ENCODE data around the gene EFNA4. TPM values are rescaled to one million over a fixed set of nuclear protein-coding genes. Genes with fewer than 3 reads are reported as not detected.
A peak's percentile ranks its signal among the peaks of the same experiment; 100 is the strongest.

EFNA4 gene
- total RNA-seq, 2 donors from 2014 or later = 1.9 to 2.8 TPM

DNA sequence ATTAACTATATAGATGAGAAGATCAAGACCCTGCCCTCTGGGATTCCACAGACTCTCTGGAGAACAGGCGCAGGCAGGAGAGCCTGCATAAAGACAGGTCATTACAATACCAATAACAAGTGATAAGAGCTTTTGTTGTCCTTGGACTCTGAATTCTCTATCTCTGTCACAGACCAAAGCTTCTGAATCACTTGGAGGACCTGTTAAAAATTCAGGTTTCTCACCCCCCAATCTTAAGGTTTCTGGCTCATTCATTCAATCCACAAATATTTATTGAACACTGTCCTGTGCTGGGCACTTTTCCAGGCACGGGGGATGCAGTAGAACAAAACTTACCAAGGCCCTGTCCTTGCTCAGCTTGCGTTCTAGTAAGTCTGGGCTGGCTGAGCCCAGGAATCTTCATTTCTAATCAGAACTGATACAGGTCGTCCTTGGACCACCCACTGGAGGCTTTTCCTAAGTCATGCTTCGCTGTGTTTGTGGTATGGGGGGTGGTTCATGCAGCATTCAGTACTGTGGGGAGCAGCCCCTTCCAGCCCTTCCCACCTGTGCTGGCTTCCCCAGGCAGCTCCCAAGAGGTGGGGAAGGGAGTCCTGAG, 1.4 kb downstream of the EFNA4 start:
- no peak overlapping the region for H3K4me3 ChIP-seq
- TF ChIP-seq, protein P1, sequence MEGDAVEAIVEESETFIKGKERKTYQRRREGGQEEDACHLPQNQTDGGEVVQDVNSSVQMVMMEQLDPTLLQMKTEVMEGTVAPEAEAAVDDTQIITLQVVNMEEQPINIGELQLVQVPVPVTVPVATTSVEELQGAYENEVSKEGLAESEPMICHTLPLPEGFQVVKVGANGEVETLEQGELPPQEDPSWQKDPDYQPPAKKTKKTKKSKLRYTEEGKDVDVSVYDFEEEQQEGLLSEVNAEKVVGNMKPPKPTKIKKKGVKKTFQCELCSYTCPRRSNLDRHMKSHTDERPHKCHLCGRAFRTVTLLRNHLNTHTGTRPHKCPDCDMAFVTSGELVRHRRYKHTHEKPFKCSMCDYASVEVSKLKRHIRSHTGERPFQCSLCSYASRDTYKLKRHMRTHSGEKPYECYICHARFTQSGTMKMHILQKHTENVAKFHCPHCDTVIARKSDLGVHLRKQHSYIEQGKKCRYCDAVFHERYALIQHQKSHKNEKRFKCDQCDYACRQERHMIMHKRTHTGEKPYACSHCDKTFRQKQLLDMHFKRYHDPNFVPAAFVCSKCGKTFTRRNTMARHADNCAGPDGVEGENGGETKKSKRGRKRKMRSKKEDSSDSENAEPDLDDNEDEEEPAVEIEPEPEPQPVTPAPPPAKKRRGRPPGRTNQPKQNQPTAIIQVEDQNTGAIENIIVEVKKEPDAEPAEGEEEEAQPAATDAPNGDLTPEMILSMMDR (IDR thresholded peaks at IDR 0.05) = no peak
- ATAC-seq (ENCODE audit: insufficient number of reproducible peaks, low FRiP score, low read depth) (no peak), DNase-seq (ENCODE audit: low spot score) (no peak)
- peaks cover 4% of the 10 kb centered on the region for H3K36me3 ChIP-seq
- no peaks in the 10 kb centered on the region for H3K27me3 ChIP-seq (replicated peaks; ENCODE audit: insufficient read depth)
- H3K9me3 ChIP-seq = no peaks in the 10 kb centered on the region
- H3K4me1 ChIP-seq (ENCODE audit: control insufficient read depth in 1 of 2, low read depth in 2 of 2) = peaks cover 18 to 35% of the 10 kb centered on the region in 2 donors
- H3K27ac ChIP-seq = no peak overlapping the region

DNA sequence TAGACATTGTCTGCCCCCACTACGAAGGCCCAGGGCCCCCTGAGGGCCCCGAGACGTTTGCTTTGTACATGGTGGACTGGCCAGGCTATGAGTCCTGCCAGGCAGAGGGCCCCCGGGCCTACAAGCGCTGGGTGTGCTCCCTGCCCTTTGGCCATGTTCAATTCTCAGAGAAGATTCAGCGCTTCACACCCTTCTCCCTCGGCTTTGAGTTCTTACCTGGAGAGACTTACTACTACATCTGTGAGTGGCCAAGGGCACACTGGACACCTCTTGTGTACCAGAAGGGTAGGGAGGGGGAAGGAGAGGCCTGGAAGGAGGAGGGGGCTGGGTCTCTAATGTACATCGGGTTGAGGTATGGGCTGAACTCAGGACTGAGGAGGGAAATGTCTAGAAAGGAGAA, 3.2 kb downstream of the EFNA4 start:
- no peak overlapping the region for H3K4me3 ChIP-seq
- no peaks in the 10 kb centered on the region for H3K36me3 ChIP-seq
- TF ChIP-seq, protein P1 (IDR thresholded peaks at IDR 0.05) = no peak
- DNase-seq (ENCODE audit: low spot score) (no peak), ATAC-seq (ENCODE audit: insufficient number of reproducible peaks, low FRiP score, low read depth) (no peak)
- peaks cover 20 to 40% of the 10 kb centered on the region in 2 donors for H3K4me1 ChIP-seq (ENCODE audit: control insufficient read depth in 1 of 2, low read depth in 2 of 2)
- H3K27ac ChIP-seq = no peak overlapping the region
- no peaks in the 10 kb centered on the region for H3K27me3 ChIP-seq (replicated peaks; ENCODE audit: insufficient read depth)
- no peaks in the 10 kb centered on the region for H3K9me3 ChIP-seq

DNA sequence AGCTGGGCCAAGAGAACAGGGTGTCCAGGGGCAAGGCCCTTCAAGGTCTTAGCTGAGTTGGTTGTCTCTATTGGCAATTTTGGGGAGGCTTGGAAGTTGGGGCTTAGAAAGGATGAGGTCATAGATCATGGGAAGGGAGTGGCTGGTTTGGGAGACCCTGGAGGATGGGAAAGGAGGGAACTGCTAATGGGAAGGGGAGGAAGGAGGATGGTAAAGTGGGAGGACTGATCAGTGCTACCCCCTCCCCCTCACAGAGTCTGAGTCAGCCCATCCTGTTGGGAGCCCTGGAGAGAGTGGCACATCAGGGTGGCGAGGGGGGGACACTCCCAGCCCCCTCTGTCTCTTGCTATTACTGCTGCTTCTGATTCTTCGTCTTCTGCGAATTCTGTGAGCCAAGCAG, 5.1 kb downstream of the EFNA4 start:
- H3K4me1 ChIP-seq (ENCODE audit: control insufficient read depth in 1 of 2, low read depth in 2 of 2) = peaks cover 4 to 24% of the 10 kb centered on the region in 2 donors

DNA sequence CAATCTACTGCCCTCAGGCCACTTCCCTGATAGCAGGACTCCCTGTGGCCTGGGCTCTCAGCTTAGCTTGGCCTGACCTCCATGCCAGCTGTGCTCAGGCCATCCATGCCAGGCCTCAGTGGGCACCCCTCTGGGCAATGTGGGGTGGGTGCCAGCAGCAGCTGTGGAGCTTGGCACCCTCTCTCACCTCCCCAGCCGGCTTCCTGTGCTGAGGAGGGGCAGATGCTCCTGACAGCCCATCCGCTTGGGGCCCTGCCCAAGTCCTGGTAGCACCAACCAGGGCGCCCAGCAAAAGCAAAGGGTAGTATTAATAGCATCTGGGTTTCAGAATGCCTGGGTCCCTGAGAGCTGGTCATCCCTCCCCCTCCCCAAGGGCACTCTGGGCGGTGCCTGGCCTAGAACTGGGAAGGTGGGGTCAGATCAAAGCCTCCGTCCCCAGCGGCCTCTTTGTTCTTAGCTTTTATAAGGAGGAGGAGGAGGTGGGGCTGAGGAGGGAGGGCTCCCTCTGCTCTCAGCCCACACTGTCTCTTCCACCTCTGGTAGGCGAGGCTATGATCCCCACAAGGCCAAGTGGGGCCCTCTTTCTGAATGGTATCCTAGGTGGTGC, 6.1 kb downstream of the EFNA4 start:
- Histone ChIP-seq H3K4me1 (ENCODE audit: control insufficient read depth in 1 of 2, low read depth in 2 of 2) (peaks cover 4 to 16% of the 10 kb centered on the region in 2 donors), H3K27me3 (replicated peaks; ENCODE audit: insufficient read depth) (no peaks in the 10 kb centered on the region), H3K4me3 (no peak overlapping the region), H3K9me3 (no peaks in the 10 kb centered on the region), H3K36me3 (no peaks in the 10 kb centered on the region), H3K27ac (no peak overlapping the region)
- ATAC-seq (ENCODE audit: insufficient number of reproducible peaks, low FRiP score, low read depth) (no peak), DNase-seq (ENCODE audit: low spot score) (no peak)
- TF ChIP-seq, protein P1 (IDR thresholded peaks at IDR 0.05) = no peak

More for the DNA sequence above, 5.1 kb downstream of the EFNA4 start:
- Histone ChIP-seq H3K9me3 (no peaks in the 10 kb centered on the region), H3K36me3 (no peaks in the 10 kb centered on the region), H3K27ac (no peak overlapping the region), H3K4me3 (no peak overlapping the region), H3K27me3 (replicated peaks; ENCODE audit: insufficient read depth) (no peaks in the 10 kb centered on the region)
- ATAC-seq (ENCODE audit: insufficient number of reproducible peaks, low FRiP score, low read depth) (no peak), DNase-seq (ENCODE audit: low spot score) (no peak)
- TF ChIP-seq, protein P1 (IDR thresholded peaks at IDR 0.05) = no peak

DNA sequence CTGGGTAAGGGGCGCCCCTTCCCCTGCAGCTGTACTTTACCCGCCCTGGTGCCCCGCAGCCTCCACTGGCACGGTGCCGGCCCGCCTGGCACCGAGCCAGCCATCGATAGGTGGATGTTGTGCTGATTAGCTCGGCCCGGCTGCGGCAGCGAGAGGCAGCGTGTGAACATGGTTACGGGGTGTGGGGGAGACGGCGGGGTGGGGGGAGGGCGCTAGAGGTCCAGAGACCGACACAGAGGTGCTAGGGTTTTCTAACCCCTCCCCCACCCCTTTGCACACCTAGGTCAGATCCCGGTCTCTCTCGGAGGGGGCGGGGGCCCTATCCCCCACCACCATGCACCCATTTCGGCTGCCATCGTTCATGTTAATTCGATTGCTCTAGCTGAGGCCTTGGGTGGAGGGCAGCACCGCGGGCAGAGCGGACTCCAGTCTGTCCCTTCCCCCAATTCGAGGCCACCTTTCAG, 6.7 kb downstream of the EFNA4 start:
- H3K27ac ChIP-seq = no peak overlapping the region
- no peak for ATAC-seq (ENCODE audit: insufficient number of reproducible peaks, low FRiP score, low read depth)

More for the DNA sequence above, 6.7 kb downstream of the EFNA4 start:
- Histone ChIP-seq H3K36me3 (no peaks in the 10 kb centered on the region), H3K9me3 (no peaks in the 10 kb centered on the region), H3K4me1 (ENCODE audit: control insufficient read depth in 1 of 2, low read depth in 2 of 2) (peaks cover 4 to 11% of the 10 kb centered on the region in 2 donors), H3K27me3 (replicated peaks; ENCODE audit: insufficient read depth) (no peaks in the 10 kb centered on the region), H3K4me3 (peak overlapping the region; percentile 77)
- TF ChIP-seq, protein P1 (IDR thresholded peaks at IDR 0.05) = no peak
- DNase-seq (ENCODE audit: low spot score) = no peak

Data from thoracic aorta (tissue), 2 donors.